ENCODE measurements around the gene ATP5F1E.
"Not testable (repeated sequence)": the region's sequence is repeated elsewhere in the genome, so short reads cannot be mapped to it uniquely, and the experiment has no call there.

The ATP5F1E gene

GRCh38 chr20:59013031-59013951 lies 18.8 kb downstream of the ATP5F1E start:
- no peak overlapping the region for H3K4me3 ChIP-seq (ENCODE audit: low read length)
- no peak overlapping the region for H3K9ac ChIP-seq (ENCODE audit: low read depth, low read length)
- 87% methylated on average over 17 of the region's 17 CpGs for WGBS

DNA sequence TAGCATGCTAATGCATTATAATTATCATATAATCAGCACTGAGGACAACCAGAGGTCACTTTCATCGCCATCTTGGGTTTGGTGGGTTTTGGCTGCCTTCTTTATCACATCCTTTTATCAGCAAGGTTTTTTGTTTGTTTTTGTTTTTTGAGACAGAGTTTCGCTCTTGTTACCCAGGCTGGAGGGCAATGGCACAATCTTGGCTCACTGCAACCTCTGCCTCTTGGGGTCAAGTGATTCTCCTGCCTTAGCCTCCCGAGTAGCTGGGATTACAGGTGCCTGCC lies 20.3 kb downstream of the ATP5F1E start:
- not testable (repeated sequence) for H3K27ac ChIP-seq (ENCODE audit: low read depth, low read length); H3K4me1 ChIP-seq (ENCODE audit: insufficient read depth, low read length)

More at GRCh38 chr20:59013031-59013951, 18.8 kb downstream of the ATP5F1E start:
- Histone ChIP-seq H3K36me3 (ENCODE audit: insufficient read depth, low read length) (no peaks in the 10 kb centered on the region), H3K27me3 (ENCODE audit: insufficient read depth, low read length) (peaks cover 7% of the 10 kb centered on the region), H3K4me1 (ENCODE audit: insufficient read depth, low read length) (peaks cover 6% of the 10 kb centered on the region; the same call in 1 of the 2 replicates), H3K9me3 (ENCODE audit: insufficient read depth, low read depth, low read length) (no peaks in the 10 kb centered on the region), H3K27ac (ENCODE audit: low read depth, low read length) (no peak overlapping the region)

DNA sequence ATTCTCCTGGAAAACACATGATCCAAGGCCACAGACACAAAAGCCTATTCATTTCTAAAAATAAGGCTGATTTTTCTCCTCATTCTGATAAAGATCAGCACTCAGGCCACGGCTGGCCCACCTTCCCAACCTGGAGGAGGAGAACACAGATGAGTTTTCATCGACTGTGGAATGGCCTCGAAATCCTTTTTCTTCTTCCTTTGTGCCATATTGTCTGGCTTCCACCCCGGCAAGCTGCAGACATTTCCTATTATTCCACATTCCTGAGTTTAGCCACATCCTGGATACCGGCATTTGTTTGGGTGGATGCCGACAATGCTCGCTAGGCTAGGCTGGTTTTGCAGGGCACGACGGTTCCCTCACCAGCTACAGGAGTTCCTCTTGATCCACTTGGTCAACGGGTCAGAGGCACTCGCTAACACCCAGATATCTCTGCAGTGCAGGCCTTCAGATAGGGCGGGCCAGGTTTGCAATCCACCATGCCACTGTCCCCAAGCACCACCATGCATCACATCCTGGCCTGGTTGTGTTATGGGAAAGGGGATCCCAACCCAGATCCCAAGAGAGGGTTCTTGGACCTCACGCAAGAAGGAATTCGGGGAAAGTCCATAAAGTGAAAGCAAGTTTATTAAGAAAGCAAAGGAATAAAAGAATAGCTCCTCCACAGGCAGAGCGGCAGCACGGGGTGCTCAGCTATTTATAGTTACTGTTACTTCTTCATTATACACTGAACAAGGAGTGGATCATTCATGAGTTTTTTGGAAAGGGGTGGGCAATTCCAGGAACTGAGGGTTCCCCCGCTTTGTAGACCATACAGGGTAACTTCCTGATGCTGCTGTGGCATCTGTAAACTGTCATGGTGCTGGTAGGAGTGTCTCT lies 20.9 kb downstream of the ATP5F1E start:
- no peak overlapping the region for H3K9ac ChIP-seq (ENCODE audit: low read depth, low read length)
- no peak overlapping the region for H3K27ac ChIP-seq (ENCODE audit: low read depth, low read length)
- 89% methylated on average over 17 of the region's 17 CpGs for WGBS
- no peaks in the 10 kb centered on the region for H3K36me3 ChIP-seq (ENCODE audit: insufficient read depth, low read length)
- peaks cover 6% of the 10 kb centered on the region; the same call in 1 of the 2 replicates for H3K4me1 ChIP-seq (ENCODE audit: insufficient read depth, low read length)
- peaks cover 23% of the 10 kb centered on the region for H3K27me3 ChIP-seq (ENCODE audit: insufficient read depth, low read length)
- no peak overlapping the region for H3K4me3 ChIP-seq (ENCODE audit: low read length)
- H3K9me3 ChIP-seq (ENCODE audit: insufficient read depth, low read depth, low read length) = no peaks in the 10 kb centered on the region

More for the DNA sequence above, 20.3 kb downstream of the ATP5F1E start:
- H3K36me3 ChIP-seq (ENCODE audit: insufficient read depth, low read length); H3K9ac ChIP-seq (ENCODE audit: low read depth, low read length); H3K9me3 ChIP-seq (ENCODE audit: insufficient read depth, low read depth, low read length); H3K4me3 ChIP-seq (ENCODE audit: low read length): not testable (repeated sequence)
- peaks cover 17% of the 10 kb centered on the region for H3K27me3 ChIP-seq (ENCODE audit: insufficient read depth, low read length)
- 93% methylated on average over 2 of the region's 3 CpGs for WGBS

DNA sequence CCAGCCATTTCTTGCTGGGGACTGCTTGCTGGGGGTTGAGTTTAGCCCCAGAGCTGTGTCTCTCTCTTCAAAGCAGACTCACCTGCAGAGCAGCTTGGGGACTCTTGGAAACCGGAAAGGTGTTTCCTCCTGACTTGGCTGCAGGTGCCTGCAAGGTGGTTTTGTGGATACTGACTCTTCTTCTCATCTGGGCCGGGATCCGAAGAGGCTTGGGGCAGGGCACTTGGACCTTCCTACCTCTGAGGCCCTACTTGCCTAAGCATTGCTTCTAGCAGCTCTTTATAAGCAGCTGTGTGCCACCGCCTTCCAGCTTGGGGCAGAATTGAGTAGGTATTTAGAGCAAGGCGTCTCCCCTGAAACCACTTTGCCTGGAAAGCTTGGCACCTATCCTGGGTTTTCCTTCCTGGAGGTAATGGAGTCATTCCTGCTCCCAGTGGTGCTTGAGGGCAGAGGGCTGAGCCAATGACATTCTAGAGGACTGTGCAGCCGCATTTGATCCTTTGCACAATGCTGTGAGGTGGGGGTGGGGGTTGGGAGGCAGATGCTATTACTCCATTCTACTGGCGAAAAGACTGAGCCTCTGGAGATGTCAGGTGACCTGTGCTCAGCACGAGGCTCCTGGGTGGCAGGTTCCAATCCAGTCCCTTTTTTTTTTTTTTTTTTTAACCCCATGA lies 21.7 kb downstream of the ATP5F1E start:
- WGBS = 88% methylated on average over 8 of the region's 8 CpGs

DNA sequence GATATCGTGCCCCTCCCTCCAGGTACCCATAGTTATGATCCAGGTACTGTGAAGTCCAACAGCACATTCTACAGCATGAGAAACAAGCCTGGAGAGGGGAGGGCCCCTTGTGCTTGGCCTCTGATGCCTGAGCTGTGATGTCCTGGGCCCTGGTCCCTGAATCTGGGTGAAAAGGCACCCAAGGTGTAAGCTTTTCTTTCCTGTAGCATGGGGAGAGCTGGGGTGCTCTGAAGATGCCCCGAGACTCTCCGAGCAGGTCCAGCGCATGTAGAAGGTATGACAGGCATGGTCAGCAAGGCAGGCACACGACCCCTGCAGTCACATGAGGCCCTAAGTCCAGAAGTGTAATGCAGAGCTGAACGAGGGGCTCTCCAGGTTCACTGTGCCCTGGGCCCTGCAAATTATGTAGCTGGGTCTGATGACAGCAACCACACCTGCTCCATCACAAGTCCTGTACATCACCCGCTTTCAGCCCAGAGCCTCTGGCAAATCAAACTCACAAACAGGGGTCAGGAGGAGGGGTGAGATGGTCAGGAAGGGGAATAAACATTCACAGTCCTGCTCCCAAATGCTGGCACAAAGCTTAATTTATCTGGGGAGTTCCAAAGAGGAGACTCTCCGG lies 23.3 kb downstream of the ATP5F1E start:
- Histone ChIP-seq H3K4me1 (ENCODE audit: insufficient read depth, low read length) (peaks cover 6% of the 10 kb centered on the region; the same call in 1 of the 2 replicates), H3K4me3 (ENCODE audit: low read length) (no peak overlapping the region), H3K27me3 (ENCODE audit: insufficient read depth, low read length) (peaks cover 28% of the 10 kb centered on the region), H3K9ac (ENCODE audit: low read depth, low read length) (no peak overlapping the region), H3K9me3 (ENCODE audit: insufficient read depth, low read depth, low read length) (no peaks in the 10 kb centered on the region), H3K36me3 (ENCODE audit: insufficient read depth, low read length) (no peaks in the 10 kb centered on the region), H3K27ac (ENCODE audit: low read depth, low read length) (no peak overlapping the region)
- WGBS = 90% methylated on average over 6 of the region's 8 CpGs

More for the DNA sequence above, 21.7 kb downstream of the ATP5F1E start:
- Histone ChIP-seq H3K36me3 (ENCODE audit: insufficient read depth, low read length) (no peaks in the 10 kb centered on the region), H3K4me1 (ENCODE audit: insufficient read depth, low read length) (peaks cover 6% of the 10 kb centered on the region; the same call in 1 of the 2 replicates), H3K4me3 (ENCODE audit: low read length) (no peak overlapping the region), H3K27me3 (ENCODE audit: insufficient read depth, low read length) (peaks cover 28% of the 10 kb centered on the region), H3K9ac (ENCODE audit: low read depth, low read length) (no peak overlapping the region), H3K27ac (ENCODE audit: low read depth, low read length) (no peak overlapping the region), H3K9me3 (ENCODE audit: insufficient read depth, low read depth, low read length) (no peaks in the 10 kb centered on the region)

DNA sequence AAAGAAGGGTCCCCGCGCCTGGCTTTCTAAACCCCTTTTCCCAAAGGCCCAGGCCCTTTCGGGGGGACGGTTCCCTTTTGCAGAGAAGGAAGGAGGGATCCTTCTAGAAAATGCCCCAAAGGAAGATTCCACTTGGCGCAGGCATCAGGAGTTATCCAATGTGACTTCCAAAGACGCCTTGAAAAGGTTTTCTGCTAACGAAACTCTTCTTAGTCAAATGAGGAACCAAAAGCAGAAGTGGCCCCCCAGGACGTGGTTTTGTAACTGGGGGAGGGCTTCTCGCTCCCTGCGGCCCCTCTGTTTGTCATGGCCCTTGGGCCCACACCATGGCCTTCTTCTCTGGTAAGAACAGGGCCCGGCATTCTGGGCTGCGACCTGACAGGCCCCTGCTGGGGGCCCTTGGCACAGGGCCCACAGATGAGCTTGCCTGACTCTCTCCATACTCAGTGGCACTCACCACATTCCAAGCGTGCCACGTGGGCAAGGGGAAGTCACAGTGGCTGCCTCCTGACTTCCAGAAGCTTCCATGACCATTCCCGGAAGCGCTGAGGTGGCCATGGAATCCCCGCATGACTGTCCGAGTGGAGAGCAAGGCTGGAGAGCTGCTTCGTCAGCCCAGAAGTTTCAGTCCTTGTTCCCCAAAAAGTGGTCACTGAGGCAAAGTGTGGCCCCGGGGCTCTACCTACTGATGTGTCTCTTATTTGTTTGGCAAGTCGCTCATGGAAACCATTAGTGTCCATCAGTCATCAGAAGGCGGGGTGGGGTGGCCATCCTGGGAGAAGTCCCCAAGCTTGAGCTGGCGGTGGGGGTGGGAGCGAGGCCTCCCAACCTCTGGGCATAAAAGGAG lies 24.2 kb downstream of the ATP5F1E start:
- Histone ChIP-seq H3K36me3 (ENCODE audit: insufficient read depth, low read length) (no peaks in the 10 kb centered on the region), H3K4me3 (ENCODE audit: low read length) (peak overlapping the region; percentile 63), H3K27ac (ENCODE audit: low read depth, low read length) (no peak overlapping the region), H3K9ac (ENCODE audit: low read depth, low read length) (peak overlapping the region; percentile 71), H3K4me1 (ENCODE audit: insufficient read depth, low read length) (peaks cover 6% of the 10 kb centered on the region; the same call in 1 of the 2 replicates), H3K27me3 (ENCODE audit: insufficient read depth, low read length) (peaks cover 28% of the 10 kb centered on the region), H3K9me3 (ENCODE audit: insufficient read depth, low read depth, low read length) (no peaks in the 10 kb centered on the region)
- 85% methylated on average over 24 of the region's 24 CpGs for WGBS

- Histone ChIP-seq H3K27me3 (ENCODE audit: insufficient read depth, low read length) (peaks cover 28% of the 10 kb centered on the region), H3K9ac (ENCODE audit: low read depth, low read length) (peak within 1 kb of the TSS; percentile 71), H3K9me3 (ENCODE audit: insufficient read depth, low read depth, low read length) (no peaks in the 10 kb centered on the region), H3K36me3 (ENCODE audit: insufficient read depth, low read length) (no peaks in the 10 kb centered on the region), H3K27ac (ENCODE audit: low read depth, low read length) (no peak within 1 kb of the TSS), H3K4me1 (ENCODE audit: insufficient read depth, low read length) (peaks cover 6% of the 10 kb centered on the region; the same call in 1 of the 2 replicates), H3K4me3 (ENCODE audit: low read length) (peak within 1 kb of the TSS; percentile 63)
- WGBS = 7% methylated on average over 82 of the region's 82 CpGs
These were observed 25.1 kb downstream of the ATP5F1E start, which contains the start of gene CTSZ for GRCh38 chr20:59006864-59007664. Gene CTSZ (minus strand): TSS chr20:59007254. CDS start chr20:59007128, 126 bp downstream.

- peak overlapping the region; percentile 71 for H3K9ac ChIP-seq (ENCODE audit: low read depth, low read length)
- H3K4me3 ChIP-seq (ENCODE audit: low read length) = peak overlapping the region; percentile 63
- H3K9me3 ChIP-seq (ENCODE audit: insufficient read depth, low read depth, low read length) = no peaks in the 10 kb centered on the region
- peaks cover 6% of the 10 kb centered on the region; the same call in 1 of the 2 replicates for H3K4me1 ChIP-seq (ENCODE audit: insufficient read depth, low read length)
- WGBS = 76% methylated on average over 29 of the region's 29 CpGs
- peaks cover 28% of the 10 kb centered on the region for H3K27me3 ChIP-seq (ENCODE audit: insufficient read depth, low read length)
- H3K36me3 ChIP-seq (ENCODE audit: insufficient read depth, low read length) = no peaks in the 10 kb centered on the region
- no peak overlapping the region for H3K27ac ChIP-seq (ENCODE audit: low read depth, low read length)
These were observed 25.8 kb downstream of the ATP5F1E start for GRCh38 chr20:59006167-59006863.
